GM21447 (cell line): ENCODE results near the gene ACTRT2.

ENCODE experiments used
- ATAC-seq: cut with Tn5 transposase; IDR thresholded peaks from one replicate; pipeline ENCODE4 v1.9.1; 2021; ENCODE audit not compliant: unreplicated experiment

ACTRT2 gene

GRCh38 chr1:3016641-3017439 is 4.4 kb upstream of the ACTRT2 start:
- no peak for ATAC-seq

GRCh38 chr1:3017440-3018050 is 3.7 kb upstream of the ACTRT2 start:
- ATAC-seq: no peak

- no peak for ATAC-seq
These were observed 3.2 kb upstream of the ACTRT2 start for GRCh38 chr1:3018051-3018471.

GRCh38 chr1:3018576-3018975 is 2.7 kb upstream of the ACTRT2 start:
- no peak for ATAC-seq

GRCh38 chr1:3019007-3019515 is 2.2 kb upstream of the ACTRT2 start:
- ATAC-seq: no peak

- ATAC-seq: no peak
These were observed 1.7 kb upstream of the ACTRT2 start for GRCh38 chr1:3019516-3020051.

GRCh38 chr1:3020263-3020909 is 881 bp upstream of the ACTRT2 start:
- no peak for ATAC-seq

GRCh38 chr1:3021801-3022401 is 634 bp downstream of the ACTRT2 start:
- no peak for ATAC-seq

GRCh38 chr1:3022511-3022973 is 1.3 kb downstream of the ACTRT2 start:
- ATAC-seq: no peak

- ATAC-seq: no peak
These were observed 1.7 kb downstream of the ACTRT2 start for GRCh38 chr1:3022976-3023375.

- no peak for ATAC-seq
These were observed 2.8 kb downstream of the ACTRT2 start for GRCh38 chr1:3024019-3024418.

- ATAC-seq: no peak
These were observed 3.3 kb downstream of the ACTRT2 start for GRCh38 chr1:3024588-3024987.

- no peak for ATAC-seq
These were observed 4.9 kb downstream of the ACTRT2 start for GRCh38 chr1:3026124-3026523.

- no peak for ATAC-seq
These were observed 5.5 kb downstream of the ACTRT2 start for GRCh38 chr1:3026581-3027391.

- ATAC-seq: no peak
These were observed 6.5 kb downstream of the ACTRT2 start for GRCh38 chr1:3027611-3028371.

GRCh38 chr1:3028531-3029282 is 7.4 kb downstream of the ACTRT2 start:
- no peak for ATAC-seq

- no peak for ATAC-seq
These were observed 8.3 kb downstream of the ACTRT2 start for GRCh38 chr1:3029481-3029961.

- no peak for ATAC-seq
These were observed 8.9 kb downstream of the ACTRT2 start for GRCh38 chr1:3029991-3030662.
